Tibial artery (tissue), 4 donors: ENCODE measurements around the gene CES1.

Experiments used
- DNase-seq, 2 donors: peaks; one replicate each; pipeline ENCODE4 v3.0.0-alpha.2; 2019
- H3K27ac ChIP-seq, 2 donors: fragments of 200-600 bp; sonication (generic) in 1 of 2; 1 replicate in 1 of 2; 2 replicates in 1 of 2; pipeline ENCODE4 v1.5.1; 2018 to 2019; ENCODE audit warnings: mild to moderate bottlenecking in 1 of 2
- H3K27me3 ChIP-seq, 2 donors: fragments of 200-600 bp; sonication (generic) in 1 of 2; one replicate each; pipeline versions ENCODE4 v1.5.1 to v1.6.0; 2016 to 2019
- H3K36me3 ChIP-seq, 3 donors: fragments of 200-600 bp; sonication (generic) in 2 of 3; one replicate each; pipeline ENCODE4 v1.5.1; 2016 to 2019; ENCODE audit warnings: mild to moderate bottlenecking in 2 of 3
- H3K4me1 ChIP-seq, 4 donors: fragments of 200-600 bp; sonication (generic) in 2 of 4; 1 replicate in 3 of 4; 2 replicates in 1 of 4; pipeline ENCODE4 v1.5.1; 2016 to 2019
- H3K4me3 ChIP-seq, 2 donors: fragments of 200-600 bp; sonication (generic) in 1 of 2; 1 replicate in 1 of 2; 2 replicates in 1 of 2; pipeline ENCODE4 v1.5.1; 2018 to 2019; ENCODE audit warnings: mild to moderate bottlenecking in 2 of 2
- H3K9me3 ChIP-seq, 3 donors: fragments of 200-600 bp; sonication (generic) in 1 of 3; one replicate each; pipeline ENCODE4 v1.5.1; 2016 to 2019
- intact Hi-C: fragments of 100-400 bp; cut with DNase I; formaldehyde crosslinking; loops from one replicate; pipeline ENCODE4 v1.15.0; 2023; ENCODE audit warnings: low total_unique reads
- TF ChIP-seq, protein P1 (sequence below), 2 experiments: fragments of 200-600 bp in 1 of 2; fragments of 450-650 bp in 1 of 2; IDR thresholded peaks; one replicate each; pipeline ENCODE4 v1.5.1; 2017 to 2019; ENCODE audit warnings: antibody characterized with exemption in 2 of 2, mild to moderate bottlenecking in 1 of 2, moderate library complexity in 1 of 2

CES1 gene

DNA sequence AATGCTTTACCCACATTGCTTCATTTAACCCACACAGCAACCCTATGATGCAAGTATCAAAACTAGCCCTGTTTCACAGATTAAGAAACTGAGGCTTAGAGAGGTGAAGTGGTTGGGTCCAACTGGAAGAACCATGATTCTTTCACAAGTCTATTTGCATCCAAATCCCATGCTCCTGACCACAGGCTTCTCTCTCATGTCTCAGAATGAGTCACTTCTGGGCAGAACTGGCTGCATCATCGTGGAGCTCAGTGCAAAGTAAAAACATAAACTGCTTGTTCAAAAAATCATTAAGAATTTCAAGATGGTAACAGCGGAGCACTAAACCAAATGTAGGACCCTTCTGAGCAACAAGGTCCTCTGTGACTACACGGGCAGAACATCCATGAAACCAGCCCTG lies 20.2 kb upstream of the CES1 start:
- no peaks in the 10 kb centered on the region for H3K4me1 ChIP-seq
- DNase-seq: no peak
- intact Hi-C loops: no loop called here
- TF ChIP-seq, protein P1, sequence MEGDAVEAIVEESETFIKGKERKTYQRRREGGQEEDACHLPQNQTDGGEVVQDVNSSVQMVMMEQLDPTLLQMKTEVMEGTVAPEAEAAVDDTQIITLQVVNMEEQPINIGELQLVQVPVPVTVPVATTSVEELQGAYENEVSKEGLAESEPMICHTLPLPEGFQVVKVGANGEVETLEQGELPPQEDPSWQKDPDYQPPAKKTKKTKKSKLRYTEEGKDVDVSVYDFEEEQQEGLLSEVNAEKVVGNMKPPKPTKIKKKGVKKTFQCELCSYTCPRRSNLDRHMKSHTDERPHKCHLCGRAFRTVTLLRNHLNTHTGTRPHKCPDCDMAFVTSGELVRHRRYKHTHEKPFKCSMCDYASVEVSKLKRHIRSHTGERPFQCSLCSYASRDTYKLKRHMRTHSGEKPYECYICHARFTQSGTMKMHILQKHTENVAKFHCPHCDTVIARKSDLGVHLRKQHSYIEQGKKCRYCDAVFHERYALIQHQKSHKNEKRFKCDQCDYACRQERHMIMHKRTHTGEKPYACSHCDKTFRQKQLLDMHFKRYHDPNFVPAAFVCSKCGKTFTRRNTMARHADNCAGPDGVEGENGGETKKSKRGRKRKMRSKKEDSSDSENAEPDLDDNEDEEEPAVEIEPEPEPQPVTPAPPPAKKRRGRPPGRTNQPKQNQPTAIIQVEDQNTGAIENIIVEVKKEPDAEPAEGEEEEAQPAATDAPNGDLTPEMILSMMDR (IDR thresholded peaks at IDR 0.05): no peak
- no peak overlapping the region for H3K27ac ChIP-seq
- H3K4me3 ChIP-seq: no peak overlapping the region
- peaks cover 0 to 8% of the 10 kb centered on the region in 2 donors for H3K27me3 ChIP-seq
- H3K36me3 ChIP-seq: no peaks in the 10 kb centered on the region
- H3K9me3 ChIP-seq: no peaks in the 10 kb centered on the region

GRCh38 chr16:55849536-55849935 lies 16.6 kb upstream of the CES1 start:
- no peak overlapping the region for H3K27ac ChIP-seq
- peaks cover 0 to 24% of the 10 kb centered on the region in 2 donors for H3K27me3 ChIP-seq
- H3K36me3 ChIP-seq: no peaks in the 10 kb centered on the region
- no peak overlapping the region for H3K4me3 ChIP-seq
- intact Hi-C loops: no loop called here
- H3K4me1 ChIP-seq: no peaks in the 10 kb centered on the region
- DNase-seq: no peak
- TF ChIP-seq, protein P1 (IDR thresholded peaks at IDR 0.05): no peak
- H3K9me3 ChIP-seq: no peaks in the 10 kb centered on the region

DNA sequence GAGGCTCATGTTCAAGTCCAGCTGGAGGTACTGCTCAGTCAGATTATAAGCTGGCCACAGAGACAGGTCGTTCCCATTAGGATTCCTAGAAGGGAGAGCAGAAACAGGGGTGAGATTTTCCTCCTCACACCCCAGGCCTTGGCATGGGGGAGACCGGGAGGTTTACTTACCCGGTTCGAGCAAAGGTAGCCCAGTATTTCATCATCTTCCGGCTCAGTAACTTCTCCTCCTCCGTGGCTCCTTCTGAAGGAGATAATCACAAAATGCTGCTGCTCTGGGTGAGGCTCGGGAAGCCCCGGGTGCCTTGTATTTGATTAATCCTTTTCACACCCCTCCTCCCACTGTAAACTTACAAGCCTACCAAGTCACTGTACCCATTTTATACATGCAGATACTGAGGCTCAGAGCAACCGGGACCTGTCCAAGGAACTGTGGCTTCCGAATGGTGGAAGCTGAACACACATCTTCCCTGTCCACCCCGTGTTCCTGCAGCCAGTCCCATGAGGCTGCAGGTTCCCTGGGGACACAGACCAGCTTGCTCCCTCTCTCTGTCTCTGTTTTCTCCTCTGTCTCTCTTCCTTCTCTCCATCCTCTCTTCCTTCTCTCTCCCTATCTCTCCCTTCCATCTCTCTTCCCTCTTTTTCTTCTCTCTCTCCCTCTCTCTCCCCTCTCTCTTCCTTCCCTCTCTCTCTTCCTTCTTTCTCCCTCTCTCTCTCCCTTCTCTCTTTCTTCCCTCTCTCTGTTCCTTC lies 13.9 kb upstream of the CES1 start:
- Histone ChIP-seq H3K27ac (no peak overlapping the region), H3K9me3 (no peaks in the 10 kb centered on the region), H3K4me3 (no peak overlapping the region), H3K27me3 (peaks cover 0 to 27% of the 10 kb centered on the region in 2 donors), H3K36me3 (no peaks in the 10 kb centered on the region), H3K4me1 (no peaks in the 10 kb centered on the region)
- TF ChIP-seq, protein P1 (IDR thresholded peaks at IDR 0.05): no peak
- intact Hi-C loops: no loop called here
- DNase-seq: no peak

- H3K4me3 ChIP-seq: no peak overlapping the region
- DNase-seq: no peak
- no peaks in the 10 kb centered on the region for H3K9me3 ChIP-seq
- peaks cover 0 to 24% of the 10 kb centered on the region in 2 donors for H3K27me3 ChIP-seq
- H3K27ac ChIP-seq: no peak overlapping the region
- no peaks in the 10 kb centered on the region for H3K36me3 ChIP-seq
- TF ChIP-seq, protein P1 (IDR thresholded peaks at IDR 0.05): no peak
- intact Hi-C loops: loop anchor here (5.0 kb wide), 2 partner anchors 131 to 376 kb away; no protein-coding TSS in a partner anchor
- no peaks in the 10 kb centered on the region for H3K4me1 ChIP-seq
Measured at GRCh38 chr16:55843105-55843395, 10.2 kb upstream of the CES1 start.

DNA sequence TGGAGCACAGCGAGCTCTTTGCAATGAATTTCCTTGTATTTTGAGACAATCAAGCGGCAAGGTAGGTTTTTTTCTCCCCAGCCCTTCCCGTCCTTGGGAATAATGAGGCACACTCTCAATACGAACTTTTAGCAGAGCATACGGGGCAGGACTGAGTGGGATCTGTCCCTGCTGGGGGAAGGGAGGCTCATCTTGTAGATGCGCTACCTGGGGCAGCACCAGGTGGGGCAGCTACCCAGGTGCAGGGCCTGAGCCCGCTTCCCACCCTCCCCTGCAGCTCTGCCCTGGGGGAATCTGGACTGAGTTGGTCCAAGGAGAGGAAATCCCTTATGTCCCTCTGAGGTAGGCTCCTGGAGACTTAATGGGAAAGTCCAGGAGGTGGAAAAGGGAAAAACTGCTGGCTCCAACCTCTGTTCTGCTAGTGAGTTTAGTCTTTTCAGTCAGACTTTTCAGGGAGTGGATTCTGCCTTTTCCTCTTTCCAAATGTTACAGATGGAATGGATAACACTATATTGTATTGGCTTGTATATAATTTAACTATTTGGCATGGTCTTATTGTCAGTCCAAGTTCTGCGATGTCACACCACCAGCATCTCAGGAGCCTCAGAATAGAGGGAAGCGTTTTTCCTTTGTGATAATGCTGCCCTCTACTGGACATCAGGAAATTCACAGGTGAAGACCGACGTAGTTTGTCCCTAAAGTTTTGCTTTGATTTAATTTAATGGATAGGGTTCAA lies 9.6 kb upstream of the CES1 start:
- intact Hi-C loops: loop anchor here (5.0 kb wide), 2 partner anchors 130 to 375 kb away; no protein-coding TSS in a partner anchor
- DNase-seq: no peak
- H3K27me3 ChIP-seq: peaks cover 0 to 24% of the 10 kb centered on the region in 2 donors
- H3K9me3 ChIP-seq: no peaks in the 10 kb centered on the region
- H3K27ac ChIP-seq: no peak overlapping the region
- TF ChIP-seq, protein P1 (IDR thresholded peaks at IDR 0.05): peak; percentile 69 to 75
- H3K4me1 ChIP-seq: no peaks in the 10 kb centered on the region
- no peaks in the 10 kb centered on the region for H3K36me3 ChIP-seq
- no peak overlapping the region for H3K4me3 ChIP-seq
